ENCODE data around the gene NEIL3.
"Not testable (repeated sequence)": the region's sequence is repeated elsewhere in the genome, so short reads cannot be mapped to it uniquely, and the experiment has no call there.

NEIL3 gene

GRCh38 chr4:177287255-177287654 is 22.4 kb upstream of the NEIL3 start:
- no peak for ATAC-seq (ENCODE audit: low read depth)
- no peaks in the 10 kb centered on the region for H3K36me3 Mint-ChIP-seq
- no peak overlapping the region for H3K4me3 Mint-ChIP-seq
- DNase-seq (ENCODE audit: low spot score in 2 of 2): no peak
- no peaks in the 10 kb centered on the region for H3K4me1 Mint-ChIP-seq
- no peak overlapping the region for H3K27ac Mint-ChIP-seq
- no peaks in the 10 kb centered on the region for H3K27me3 Mint-ChIP-seq
- H3K9me3 Mint-ChIP-seq: no peaks in the 10 kb centered on the region

- ATAC-seq (ENCODE audit: low read depth) (no peak), DNase-seq (ENCODE audit: low spot score in 2 of 2) (no peak)
- Mint-ChIP-seq H3K27ac (no peak overlapping the region), H3K36me3 (no peaks in the 10 kb centered on the region), H3K27me3 (no peaks in the 10 kb centered on the region), H3K4me1 (no peaks in the 10 kb centered on the region), H3K9me3 (no peaks in the 10 kb centered on the region), H3K4me3 (no peak overlapping the region)
Observed at GRCh38 chr4:177288335-177288734, 21.3 kb upstream of the NEIL3 start.

DNA sequence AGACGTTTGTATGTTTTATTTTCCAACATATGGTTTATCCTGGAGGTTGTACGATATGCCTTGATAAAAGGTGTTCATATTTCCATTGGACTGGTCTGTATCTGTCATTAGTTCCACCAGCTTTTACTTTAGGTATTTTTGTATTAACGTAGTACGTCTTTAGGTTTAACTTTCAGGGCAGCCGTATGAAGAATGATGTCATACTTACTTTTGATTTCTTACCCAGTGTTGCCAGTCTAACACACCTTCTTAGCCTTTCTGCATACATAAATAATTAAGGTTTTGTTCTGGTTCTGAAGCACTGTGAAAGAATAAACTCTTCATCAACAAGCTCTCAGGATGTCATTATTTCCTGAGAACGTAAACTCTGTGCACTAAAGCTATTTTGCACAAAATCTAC is 18.9 kb upstream of the NEIL3 start:
- Mint-ChIP-seq H3K36me3 (no peaks in the 10 kb centered on the region), H3K4me3 (no peak overlapping the region), H3K4me1 (no peaks in the 10 kb centered on the region), H3K9me3 (no peaks in the 10 kb centered on the region), H3K27me3 (no peaks in the 10 kb centered on the region), H3K27ac (no peak overlapping the region)
- no peak for DNase-seq (ENCODE audit: low spot score in 2 of 2)
- ATAC-seq (ENCODE audit: low read depth): no peak

DNA sequence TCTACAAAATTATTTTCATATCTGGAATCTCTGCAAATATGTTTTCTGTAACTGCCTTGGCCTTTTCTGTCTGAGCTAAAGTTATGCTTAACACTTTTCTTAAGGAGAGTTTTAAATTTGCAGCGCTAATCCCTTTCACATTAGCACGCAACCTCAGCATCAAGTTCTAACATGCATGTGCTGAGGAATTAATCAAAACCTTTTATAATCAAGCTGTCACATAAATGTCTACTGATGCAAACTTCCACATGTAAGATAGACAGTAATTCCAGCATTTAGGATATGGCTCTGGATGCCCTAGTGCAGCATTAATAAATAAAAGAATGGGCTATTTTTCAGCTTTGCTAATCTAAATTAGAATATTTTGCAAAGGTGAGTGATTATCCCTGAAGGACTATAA is 17.5 kb upstream of the NEIL3 start:
- no peak overlapping the region for H3K4me3 Mint-ChIP-seq
- H3K27ac Mint-ChIP-seq: no peak overlapping the region
- no peaks in the 10 kb centered on the region for H3K9me3 Mint-ChIP-seq
- peaks cover 1% of the 10 kb centered on the region for H3K27me3 Mint-ChIP-seq
- DNase-seq (ENCODE audit: low spot score in 2 of 2) (no peak), ATAC-seq (ENCODE audit: low read depth) (no peak)
- H3K4me1 Mint-ChIP-seq: no peaks in the 10 kb centered on the region
- no peaks in the 10 kb centered on the region for H3K36me3 Mint-ChIP-seq

- Mint-ChIP-seq H3K4me3 (no peak overlapping the region), H3K27me3 (peaks cover 1% of the 10 kb centered on the region), H3K9me3 (peaks cover 4% of the 10 kb centered on the region), H3K27ac (no peak overlapping the region), H3K4me1 (no peaks in the 10 kb centered on the region), H3K36me3 (no peaks in the 10 kb centered on the region)
- no peak for ATAC-seq (ENCODE audit: low read depth)
- DNase-seq (ENCODE audit: low spot score in 2 of 2): no peak
Observed at GRCh38 chr4:177293208-177294033, 16.3 kb upstream of the NEIL3 start.

GRCh38 chr4:177297785-177298391 is 11.8 kb upstream of the NEIL3 start:
- no peak overlapping the region for H3K4me3 Mint-ChIP-seq
- H3K27me3 Mint-ChIP-seq: peaks cover 4% of the 10 kb centered on the region
- H3K4me1 Mint-ChIP-seq: no peaks in the 10 kb centered on the region
- peaks cover 4% of the 10 kb centered on the region for H3K9me3 Mint-ChIP-seq
- no peak overlapping the region for H3K27ac Mint-ChIP-seq
- no peaks in the 10 kb centered on the region for H3K36me3 Mint-ChIP-seq
- no peak for DNase-seq (ENCODE audit: low spot score in 2 of 2)
- ATAC-seq (ENCODE audit: low read depth): no peak

DNA sequence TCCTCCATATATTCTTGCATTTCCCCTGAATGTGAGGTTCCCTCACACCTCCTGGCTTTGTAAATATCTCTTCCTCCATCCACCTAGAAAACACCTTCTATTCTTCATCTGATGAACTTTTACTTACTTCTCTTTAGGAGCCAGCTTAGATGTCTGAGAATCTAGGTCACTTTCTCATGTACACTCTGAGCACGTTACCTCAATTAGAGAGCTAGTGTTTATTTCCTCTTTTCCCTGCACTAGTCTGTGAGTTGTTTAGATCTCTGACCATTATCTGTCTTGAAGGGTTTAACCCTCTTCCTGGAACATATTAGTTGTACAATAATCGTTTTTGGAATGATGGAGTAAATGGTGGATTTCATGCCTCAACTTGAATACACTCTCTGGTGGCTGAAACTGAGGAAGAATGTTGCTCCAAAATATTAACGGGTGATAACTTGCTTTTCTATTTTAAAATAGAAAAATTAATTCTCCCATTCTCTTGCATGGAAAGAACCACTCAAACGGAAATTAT is 8.5 kb upstream of the NEIL3 start:
- Mint-ChIP-seq H3K4me1 (no peaks in the 10 kb centered on the region), H3K36me3 (no peaks in the 10 kb centered on the region), H3K4me3 (no peak overlapping the region), H3K9me3 (peaks cover 4% of the 10 kb centered on the region), H3K27ac (no peak overlapping the region), H3K27me3 (peaks cover 4% of the 10 kb centered on the region)
- ATAC-seq (ENCODE audit: low read depth) (no peak), DNase-seq (ENCODE audit: low spot score in 2 of 2) (no peak)

DNA sequence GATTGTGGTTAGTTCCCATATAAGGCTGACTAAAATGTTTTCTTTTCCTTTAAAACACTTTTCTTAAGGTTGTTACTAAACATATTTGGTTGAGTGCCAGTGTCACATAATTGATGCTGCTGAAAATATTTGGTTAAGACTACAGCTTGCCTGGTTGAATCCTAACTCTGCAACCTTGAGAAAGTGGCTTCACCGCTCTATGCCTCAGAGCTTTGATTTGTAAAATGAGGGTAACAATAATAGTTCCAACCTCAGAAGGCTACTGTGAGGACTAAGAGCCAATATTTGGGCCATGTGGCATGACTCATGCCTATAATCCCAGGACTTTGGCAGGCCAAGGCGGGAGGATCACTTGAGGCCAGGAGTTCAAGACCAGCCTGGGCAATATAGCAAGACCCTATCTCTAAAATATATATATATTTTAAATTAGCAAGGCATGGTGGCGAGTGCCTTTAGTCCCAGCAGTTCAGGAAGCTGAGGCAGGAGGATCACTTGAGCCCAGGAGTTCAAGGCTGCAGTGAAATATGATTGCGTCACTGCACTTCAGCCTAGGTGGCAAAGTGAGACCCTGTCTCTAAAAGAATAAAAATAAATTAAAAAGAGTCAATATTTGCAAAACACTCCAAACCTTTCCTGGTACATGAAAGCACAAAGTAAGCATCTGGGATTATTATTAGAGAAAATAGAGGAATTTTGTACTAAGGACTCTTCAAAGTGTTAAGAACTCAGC is 7.1 kb upstream of the NEIL3 start:
- ATAC-seq (ENCODE audit: low read depth) (no peak), DNase-seq (ENCODE audit: low spot score in 2 of 2) (no peak)
- Mint-ChIP-seq H3K27me3 (peaks cover 3% of the 10 kb centered on the region), H3K9me3 (peaks cover 4% of the 10 kb centered on the region), H3K4me1 (no peaks in the 10 kb centered on the region), H3K36me3 (no peaks in the 10 kb centered on the region), H3K27ac (no peak overlapping the region), H3K4me3 (no peak overlapping the region)

- Mint-ChIP-seq H3K9me3 (no peaks in the 10 kb centered on the region), H3K4me1 (no peaks in the 10 kb centered on the region)
- no peak for ATAC-seq (ENCODE audit: low read depth)
Observed at GRCh38 chr4:177304094-177304493, 5.6 kb upstream of the NEIL3 start.

GRCh38 chr4:177304864-177305263 is 4.8 kb upstream of the NEIL3 start:
- not testable (repeated sequence) for H3K27ac Mint-ChIP-seq; H3K27me3 Mint-ChIP-seq; H3K4me3 Mint-ChIP-seq; H3K4me1 Mint-ChIP-seq; H3K9me3 Mint-ChIP-seq; H3K36me3 Mint-ChIP-seq; DNase-seq (ENCODE audit: low spot score in 2 of 2); ATAC-seq (ENCODE audit: low read depth)

More at GRCh38 chr4:177304094-177304493, 5.6 kb upstream of the NEIL3 start:
- no peak for DNase-seq (ENCODE audit: low spot score in 2 of 2)
- Mint-ChIP-seq H3K27ac (no peak overlapping the region), H3K36me3 (no peaks in the 10 kb centered on the region), H3K27me3 (peaks cover 3% of the 10 kb centered on the region), H3K4me3 (no peak overlapping the region)

DNA sequence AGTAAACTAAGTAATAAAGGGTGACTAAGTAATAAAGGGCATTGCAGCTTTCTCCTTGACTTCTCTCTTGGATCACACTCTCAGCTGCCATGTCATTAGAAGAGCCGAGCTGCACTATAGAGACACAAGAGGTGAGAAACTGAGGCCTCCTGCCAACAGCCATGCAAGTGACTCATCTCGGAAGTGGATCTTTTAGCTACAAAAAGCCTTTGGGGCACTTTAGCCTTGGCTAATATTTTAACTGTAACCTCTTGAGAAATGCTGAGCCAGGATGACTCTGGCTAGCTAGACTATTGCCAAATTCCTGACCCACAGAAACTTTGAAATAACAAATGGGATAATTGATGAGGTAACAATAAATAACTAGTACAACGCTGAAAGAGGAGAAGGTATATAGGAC is 1.5 kb upstream of the NEIL3 start:
- H3K27me3 Mint-ChIP-seq: no peaks in the 10 kb centered on the region
- DNase-seq (ENCODE audit: low spot score in 2 of 2) (no peak), ATAC-seq (ENCODE audit: low read depth) (no peak)
- no peak overlapping the region for H3K27ac Mint-ChIP-seq
- no peaks in the 10 kb centered on the region for H3K9me3 Mint-ChIP-seq
- H3K36me3 Mint-ChIP-seq: no peaks in the 10 kb centered on the region
- no peak overlapping the region for H3K4me3 Mint-ChIP-seq
- peaks cover 9% of the 10 kb centered on the region for H3K4me1 Mint-ChIP-seq

- peaks cover 9% of the 10 kb centered on the region for H3K4me1 Mint-ChIP-seq
- ATAC-seq (ENCODE audit: low read depth) (no peak), DNase-seq (ENCODE audit: low spot score in 2 of 2) (no peak)
- no peaks in the 10 kb centered on the region for H3K9me3 Mint-ChIP-seq
- H3K27me3 Mint-ChIP-seq: no peaks in the 10 kb centered on the region
- H3K27ac Mint-ChIP-seq: peak overlapping the region; percentile 25
- H3K4me3 Mint-ChIP-seq: peak overlapping the region; percentile 95
- no peaks in the 10 kb centered on the region for H3K36me3 Mint-ChIP-seq
Observed at GRCh38 chr4:177308847-177309521, 690 bp upstream of the NEIL3 start.

GRCh38 chr4:177311589-177311988 is 1.9 kb downstream of the NEIL3 start:
- Mint-ChIP-seq H3K4me3 (no peak overlapping the region), H3K9me3 (no peaks in the 10 kb centered on the region), H3K27ac (no peak overlapping the region), H3K36me3 (no peaks in the 10 kb centered on the region), H3K4me1 (peaks cover 9% of the 10 kb centered on the region), H3K27me3 (no peaks in the 10 kb centered on the region)
- no peak for DNase-seq (ENCODE audit: low spot score in 2 of 2)
- ATAC-seq (ENCODE audit: low read depth): no peak

DNA sequence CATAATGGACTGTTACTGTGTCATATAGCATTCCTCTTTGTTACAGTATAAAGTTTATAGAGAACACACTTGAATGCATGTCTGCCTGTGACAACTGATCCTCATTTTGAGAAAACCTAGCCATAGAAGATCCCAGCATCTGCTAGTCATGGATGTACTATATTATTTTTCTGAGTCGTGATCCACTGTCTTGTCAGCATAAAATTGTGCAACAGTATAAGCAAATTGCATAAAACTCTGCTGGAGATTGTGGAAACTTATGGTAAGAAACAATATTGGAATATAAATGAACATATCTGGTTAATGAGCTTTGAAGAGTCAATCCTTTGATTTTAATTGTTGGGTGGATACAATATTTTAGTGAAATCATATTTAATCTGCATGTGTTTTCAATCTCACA is 3.6 kb downstream of the NEIL3 start:
- H3K4me3 Mint-ChIP-seq: no peak overlapping the region
- H3K4me1 Mint-ChIP-seq: peaks cover 9% of the 10 kb centered on the region
- no peak overlapping the region for H3K27ac Mint-ChIP-seq
- H3K27me3 Mint-ChIP-seq: no peaks in the 10 kb centered on the region
- H3K36me3 Mint-ChIP-seq: no peaks in the 10 kb centered on the region
- ATAC-seq (ENCODE audit: low read depth) (no peak), DNase-seq (ENCODE audit: low spot score in 2 of 2) (no peak)
- H3K9me3 Mint-ChIP-seq: no peaks in the 10 kb centered on the region

Data from memory B cell (primary cell).